ENCODE results near the gene IL6ST.

The IL6ST gene

DNA sequence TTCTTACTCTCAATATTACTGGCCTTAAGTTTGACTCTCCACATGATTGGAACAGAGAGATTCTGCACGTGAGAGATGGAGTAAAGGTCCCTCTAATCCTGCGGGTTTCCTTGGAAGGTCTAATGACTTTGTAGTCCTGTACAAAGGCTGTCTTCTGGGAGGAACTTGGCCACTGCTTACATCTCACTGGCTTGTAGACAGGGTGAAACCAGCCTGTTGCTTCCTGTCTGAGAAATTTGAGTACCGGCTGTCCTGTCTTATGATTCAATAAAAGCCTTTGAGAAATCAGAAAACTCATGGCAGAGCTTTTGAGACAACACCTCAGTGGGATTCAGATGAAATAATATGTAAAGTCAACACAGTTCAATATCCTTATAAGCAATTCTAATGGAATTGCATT lies 100.6 kb downstream of the IL6ST start:
- DNase-seq, result no peak

DNA sequence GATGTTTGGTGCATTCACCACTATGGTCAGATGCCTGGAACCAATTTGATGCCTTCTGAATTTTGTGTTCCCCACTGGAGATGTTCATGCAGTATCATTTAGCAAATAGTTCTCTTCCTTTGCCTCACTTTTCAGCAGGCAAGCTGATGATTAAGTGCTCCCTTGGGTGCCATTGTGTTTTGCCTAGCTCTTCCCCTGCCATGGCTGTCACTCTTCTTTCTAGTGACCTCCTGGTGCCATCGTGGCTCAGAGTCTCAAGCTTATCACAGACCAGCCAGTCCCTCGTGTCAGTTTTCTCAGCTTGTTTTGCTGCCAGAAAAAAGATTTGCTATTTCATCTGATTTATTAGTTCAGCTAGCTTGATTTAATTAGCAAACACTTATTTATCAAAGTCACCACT lies 102.3 kb downstream of the IL6ST start:
- DNase-seq, result no peak

DNA sequence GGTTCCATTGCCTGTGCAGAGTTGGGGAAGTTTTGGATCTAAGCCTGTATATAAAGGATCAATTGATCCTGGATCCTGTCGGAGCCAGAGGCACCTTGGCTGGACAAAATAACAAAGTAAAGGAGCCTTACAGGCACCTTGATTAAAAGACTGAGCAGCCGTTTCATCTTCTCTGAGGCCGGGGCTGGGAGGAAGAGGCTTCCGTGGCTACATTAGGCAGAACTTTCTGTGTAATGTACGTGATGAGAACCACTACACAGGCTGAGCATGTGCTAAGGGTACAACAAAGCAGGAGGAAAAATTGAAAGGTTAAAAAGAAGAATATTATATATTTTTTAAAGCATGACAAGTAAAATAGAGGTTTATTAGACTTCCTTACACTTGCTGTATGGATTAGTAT lies 106.6 kb downstream of the IL6ST start:
- no peak for DNase-seq

DNA sequence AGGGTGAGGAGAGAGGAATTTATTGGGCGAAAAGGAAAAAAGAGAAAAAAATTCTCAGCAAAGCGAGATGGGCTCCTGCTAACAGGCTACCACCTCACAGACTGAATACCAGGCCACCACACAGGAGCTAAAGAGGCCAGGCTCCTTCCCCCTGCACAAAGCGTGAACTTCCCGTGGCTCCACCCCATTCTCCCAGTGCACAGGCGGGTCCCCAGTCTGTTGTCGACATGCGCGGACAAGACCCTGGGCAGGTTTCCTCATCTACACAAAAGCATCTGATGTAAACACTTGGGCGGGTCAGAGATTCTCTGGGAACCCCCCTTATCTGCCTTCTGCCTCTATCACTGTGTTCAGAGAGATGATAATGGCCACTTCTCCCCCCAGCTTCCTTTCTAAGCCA lies 109.4 kb downstream of the IL6ST start:
- no peak for DNase-seq

Measured in NCI-H774 (cell line).